Epidermal melanocyte (primary cell): ENCODE data around the gene JAZF1.
"Not testable (repeated sequence)": the region's sequence is repeated elsewhere in the genome, so short reads cannot be mapped to it uniquely, and the experiment has no call there.

Experiments
- DNase-seq: peaks from one replicate; pipeline ENCODE4 v3.0.0; 2011; ENCODE audit warnings: low spot score; ENCODE audit not compliant: insufficient read length

JAZF1 gene

GRCh38 chr7:27914409-27914808 is 266.2 kb downstream of the JAZF1 start:
- DNase-seq: no peak

DNA sequence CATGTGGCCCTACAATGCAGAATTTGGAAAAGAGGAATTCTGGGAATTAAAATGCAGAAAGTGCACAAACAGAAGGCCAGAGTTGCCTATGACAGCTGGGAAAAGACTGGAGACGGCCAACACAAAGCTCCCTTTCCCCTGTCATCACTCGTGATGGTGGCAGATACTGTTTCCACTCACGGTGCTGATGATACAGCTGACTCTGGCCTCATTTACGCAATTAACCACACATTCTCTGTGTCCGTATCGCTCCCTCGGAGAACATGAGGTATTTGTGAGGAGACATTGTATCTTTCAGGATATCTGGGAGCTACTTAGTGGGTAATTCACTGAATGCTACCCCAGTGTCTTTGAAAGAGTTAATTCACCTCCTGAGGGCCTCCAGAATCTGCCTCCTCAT is 267.8 kb downstream of the JAZF1 start:
- DNase-seq: no peak

DNA sequence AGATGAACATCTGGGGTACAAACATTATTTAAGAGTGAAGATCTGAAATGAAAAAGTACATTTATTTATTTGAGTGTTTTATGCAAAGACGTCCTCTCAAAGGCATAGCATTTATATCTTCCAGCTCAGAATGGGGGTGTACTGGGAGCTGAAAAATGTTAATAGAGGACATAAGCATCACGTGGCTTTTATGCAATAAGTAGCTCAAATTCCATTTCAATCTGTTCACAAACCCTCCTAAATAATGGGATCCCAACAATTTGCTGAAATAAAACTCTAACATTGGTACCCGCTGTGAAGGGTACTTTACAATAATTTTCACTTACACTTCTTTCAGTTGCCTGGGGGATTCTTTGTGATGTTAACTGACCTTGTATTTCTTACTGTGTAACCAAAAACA is 268.7 kb downstream of the JAZF1 start:
- DNase-seq: no peak

- no peak for DNase-seq
Observed at GRCh38 chr7:27910326-27910725, 270.3 kb downstream of the JAZF1 start.

GRCh38 chr7:27908534-27909165 is 271.9 kb downstream of the JAZF1 start:
- no peak for DNase-seq

GRCh38 chr7:27906385-27907091 is 274.1 kb downstream of the JAZF1 start:
- no peak for DNase-seq

DNA sequence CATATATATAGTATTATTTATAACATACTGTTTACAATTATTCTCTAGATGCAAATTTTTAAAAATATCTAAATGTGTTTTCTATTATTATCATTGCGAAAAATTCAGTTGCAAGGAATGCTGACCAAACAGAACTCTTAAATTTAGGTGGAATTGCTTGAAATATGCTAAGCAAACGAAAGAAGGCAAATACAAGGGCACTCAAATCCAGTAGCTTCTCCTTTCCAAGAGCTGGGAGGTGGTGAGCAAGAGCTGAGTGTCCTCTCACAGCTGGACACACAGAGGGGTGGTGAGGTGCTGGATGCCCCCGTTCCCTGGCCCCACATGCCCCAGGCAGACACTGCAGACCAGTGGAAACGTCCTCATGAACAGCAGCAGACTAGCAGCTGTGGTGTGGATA is 274.6 kb downstream of the JAZF1 start:
- DNase-seq: no peak

- DNase-seq: no peak
Observed at GRCh38 chr7:27901028-27901760, 279.4 kb downstream of the JAZF1 start.

DNA sequence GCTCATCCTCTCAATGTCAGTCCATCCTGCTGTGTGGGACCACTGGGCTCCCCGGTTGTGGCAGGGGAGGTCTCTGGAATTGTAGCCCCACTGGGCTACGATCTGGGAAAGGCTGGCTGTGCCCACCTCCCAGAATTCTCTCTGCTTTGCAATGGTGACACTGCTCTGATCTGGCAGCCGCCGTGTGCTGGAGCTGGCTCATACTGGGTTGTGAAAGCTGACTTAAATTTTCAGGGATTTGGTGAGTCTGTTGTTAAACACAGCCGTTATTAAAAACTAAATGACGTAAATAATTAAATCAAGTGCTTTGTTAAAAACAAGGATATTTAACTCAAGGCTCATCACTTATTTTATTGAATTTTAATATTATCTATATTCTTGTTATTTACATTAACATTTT is 280.6 kb downstream of the JAZF1 start:
- DNase-seq: no peak

GRCh38 chr7:27899601-27900000 is 281.0 kb downstream of the JAZF1 start:
- DNase-seq: no peak

DNA sequence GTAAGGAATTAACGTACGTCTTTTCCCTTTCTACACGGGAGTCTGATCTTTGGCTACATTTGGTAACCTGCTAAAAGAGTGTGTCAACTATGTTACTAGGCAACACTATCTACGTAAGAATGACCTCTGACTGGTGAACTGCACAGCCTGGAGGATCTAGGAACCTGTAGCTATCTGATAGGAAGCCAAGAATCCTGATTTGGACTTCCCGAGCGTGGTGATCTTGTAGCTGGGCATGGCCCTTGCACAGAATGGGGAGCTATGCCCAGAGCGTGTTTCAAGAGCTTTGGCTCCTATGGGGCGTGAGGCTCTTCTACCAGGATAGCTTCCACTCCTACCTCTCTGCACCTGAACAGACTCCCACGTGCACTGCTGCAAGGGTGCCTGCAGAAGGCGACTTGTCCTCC is 283.2 kb downstream of the JAZF1 start:
- DNase-seq: no peak

DNA sequence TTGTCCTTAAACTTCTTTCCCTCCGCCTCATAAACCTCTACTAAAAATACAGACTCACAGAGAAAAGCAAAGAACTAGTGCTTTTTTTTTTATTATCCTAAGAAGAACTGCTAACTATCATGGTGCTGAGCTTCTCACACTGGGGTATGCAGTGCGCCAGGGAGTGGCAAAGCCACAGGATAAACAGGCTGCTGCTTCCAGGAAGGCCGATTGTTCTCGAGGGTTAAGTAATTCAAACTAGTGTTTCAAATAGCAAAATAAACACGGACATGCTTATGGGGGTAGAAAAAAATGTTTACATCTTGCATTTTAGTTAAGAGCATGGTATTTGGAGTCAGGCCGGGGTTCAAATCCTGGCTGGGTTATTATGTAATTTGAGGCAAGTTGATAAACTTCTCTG is 283.6 kb downstream of the JAZF1 start:
- no peak for DNase-seq

GRCh38 chr7:27895551-27895950 is 285.0 kb downstream of the JAZF1 start:
- no peak for DNase-seq

DNA sequence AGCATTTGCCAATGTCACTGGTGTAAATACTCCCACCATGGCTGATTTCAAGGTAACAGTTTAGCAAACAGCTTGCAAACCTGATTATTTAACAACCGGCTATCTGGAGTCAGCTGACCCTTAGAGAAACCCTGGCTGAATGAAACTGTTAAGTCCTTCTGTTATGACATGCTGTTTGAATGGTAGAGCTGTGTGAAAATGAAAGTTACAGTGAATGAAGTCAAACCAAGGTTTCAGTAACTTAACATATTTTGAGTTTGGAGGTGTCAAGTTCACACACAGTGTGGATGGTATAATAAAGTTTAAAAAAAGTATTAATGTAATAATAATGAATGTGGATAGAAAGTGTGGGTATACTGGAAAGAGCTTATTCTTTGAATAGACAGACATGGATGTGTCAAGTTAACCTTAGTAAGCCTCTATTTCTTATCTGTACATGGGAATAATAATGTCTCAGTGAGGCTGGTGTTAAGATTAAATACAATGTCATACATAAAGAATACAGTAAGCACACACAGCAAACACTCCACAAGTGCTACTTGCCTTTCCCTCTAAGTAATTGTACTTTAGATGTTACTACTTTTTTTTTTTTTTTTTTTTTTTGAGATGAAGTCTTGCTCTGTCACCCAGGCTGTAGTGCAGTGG is 290.3 kb downstream of the JAZF1 start:
- no peak for DNase-seq

DNA sequence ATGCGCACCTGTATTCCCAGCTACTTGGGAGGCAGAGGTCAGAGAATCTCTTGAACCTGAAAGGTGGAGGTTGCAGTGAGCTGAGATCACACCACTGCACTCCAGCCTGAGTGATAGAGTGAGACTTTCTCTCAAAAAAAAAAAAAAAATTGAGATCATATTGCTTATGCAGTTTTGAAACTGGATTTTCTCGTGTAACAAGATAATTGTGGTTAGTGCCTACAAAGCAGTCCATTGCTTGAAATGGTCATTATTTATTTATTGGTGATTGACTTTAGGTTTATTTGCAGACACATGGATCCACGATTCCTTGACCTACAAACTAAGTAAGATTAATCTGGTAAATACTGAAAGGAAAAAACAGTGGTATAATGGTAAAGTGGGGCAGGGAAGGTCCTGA is 290.8 kb downstream of the JAZF1 start:
- DNase-seq: no peak

DNA sequence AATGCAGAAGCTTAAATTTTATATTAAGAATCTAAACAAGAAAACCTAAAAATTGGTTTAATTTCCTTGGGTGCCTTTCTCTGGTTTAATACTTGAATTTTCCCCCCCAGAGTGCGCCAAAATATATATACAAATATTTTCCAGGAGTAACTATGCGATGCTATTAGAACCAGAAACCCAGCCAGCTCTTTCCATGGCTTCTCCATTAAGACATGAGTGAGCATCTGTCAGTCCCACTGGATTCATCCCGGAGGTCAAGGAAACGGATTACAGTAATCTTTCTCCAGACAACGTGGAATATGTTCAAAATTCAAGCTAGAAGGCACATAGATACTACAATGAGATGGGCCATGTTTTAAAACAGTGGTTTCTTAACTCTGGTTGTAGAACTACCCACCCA is 291.9 kb downstream of the JAZF1 start:
- DNase-seq: no peak

DNA sequence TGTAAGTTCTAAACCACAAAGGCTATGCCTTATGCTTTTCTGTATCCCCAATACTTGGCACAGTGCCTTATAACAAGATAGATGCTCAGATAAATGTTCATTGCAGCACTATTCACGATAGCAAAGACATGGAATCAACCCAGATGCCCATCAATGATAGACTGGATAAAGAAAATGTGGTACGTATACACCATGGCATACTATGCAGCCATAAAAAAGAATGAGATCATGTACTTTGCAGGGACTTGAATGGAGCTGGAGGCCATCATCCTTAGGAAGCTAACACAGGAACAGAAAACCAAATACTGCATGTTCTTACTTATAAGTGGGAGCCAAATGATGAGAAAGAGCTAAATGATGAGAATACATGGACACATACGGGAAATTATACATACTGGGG is 293.9 kb downstream of the JAZF1 start:
- DNase-seq: not testable (repeated sequence)

- no peak for DNase-seq
Observed at GRCh38 chr7:27885652-27886051, 294.9 kb downstream of the JAZF1 start.

GRCh38 chr7:27883696-27884095 is 296.9 kb downstream of the JAZF1 start:
- DNase-seq: no peak

- no peak for DNase-seq
Observed at GRCh38 chr7:27876756-27877155, 303.8 kb downstream of the JAZF1 start.

- DNase-seq: no peak
Observed at GRCh38 chr7:27875832-27876231, 304.8 kb downstream of the JAZF1 start.

DNA sequence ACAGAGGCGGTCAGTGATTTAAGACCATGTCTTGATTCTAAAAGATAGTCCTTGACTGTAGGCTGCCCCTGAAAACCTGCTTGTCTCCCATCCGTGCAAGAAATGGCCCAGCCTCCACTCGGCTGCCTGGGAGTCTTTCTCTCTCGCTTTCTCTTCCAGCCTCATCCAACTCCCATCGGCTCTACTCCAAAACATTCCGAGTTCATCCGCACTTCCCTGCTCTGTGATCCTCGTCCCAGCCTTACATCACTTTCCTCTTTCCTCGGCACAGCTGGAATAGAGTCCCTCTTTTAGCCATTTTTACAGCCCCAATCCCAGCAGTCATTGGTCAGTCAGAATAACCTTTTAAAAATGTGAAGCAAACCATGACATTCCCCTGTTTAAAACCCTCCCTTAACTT is 305.5 kb downstream of the JAZF1 start:
- no peak for DNase-seq
